ENCODE measurements around the gene BHLHE40.
A peak's percentile ranks its signal among the peaks of the same experiment; 100 is the strongest.

The BHLHE40 gene

DNA sequence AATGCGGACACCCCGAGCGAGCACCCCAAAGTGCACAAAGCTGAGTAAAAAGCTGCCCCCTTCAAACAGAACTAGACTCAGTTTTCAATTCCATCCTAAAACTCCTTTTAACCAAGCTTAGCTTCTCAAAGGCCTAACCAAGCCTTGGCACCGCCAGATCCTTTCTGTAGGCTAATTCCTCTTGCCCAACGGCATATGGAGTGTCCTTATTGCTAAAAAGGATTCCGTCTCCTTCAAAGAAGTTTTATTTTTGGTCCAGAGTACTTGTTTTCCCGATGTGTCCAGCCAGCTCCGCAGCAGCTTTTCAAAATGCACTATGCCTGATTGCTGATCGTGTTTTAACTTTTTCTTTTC, 5.3 kb downstream of the BHLHE40 start:
- DNase-seq (ENCODE audit: low read depth), result no peak

DNA sequence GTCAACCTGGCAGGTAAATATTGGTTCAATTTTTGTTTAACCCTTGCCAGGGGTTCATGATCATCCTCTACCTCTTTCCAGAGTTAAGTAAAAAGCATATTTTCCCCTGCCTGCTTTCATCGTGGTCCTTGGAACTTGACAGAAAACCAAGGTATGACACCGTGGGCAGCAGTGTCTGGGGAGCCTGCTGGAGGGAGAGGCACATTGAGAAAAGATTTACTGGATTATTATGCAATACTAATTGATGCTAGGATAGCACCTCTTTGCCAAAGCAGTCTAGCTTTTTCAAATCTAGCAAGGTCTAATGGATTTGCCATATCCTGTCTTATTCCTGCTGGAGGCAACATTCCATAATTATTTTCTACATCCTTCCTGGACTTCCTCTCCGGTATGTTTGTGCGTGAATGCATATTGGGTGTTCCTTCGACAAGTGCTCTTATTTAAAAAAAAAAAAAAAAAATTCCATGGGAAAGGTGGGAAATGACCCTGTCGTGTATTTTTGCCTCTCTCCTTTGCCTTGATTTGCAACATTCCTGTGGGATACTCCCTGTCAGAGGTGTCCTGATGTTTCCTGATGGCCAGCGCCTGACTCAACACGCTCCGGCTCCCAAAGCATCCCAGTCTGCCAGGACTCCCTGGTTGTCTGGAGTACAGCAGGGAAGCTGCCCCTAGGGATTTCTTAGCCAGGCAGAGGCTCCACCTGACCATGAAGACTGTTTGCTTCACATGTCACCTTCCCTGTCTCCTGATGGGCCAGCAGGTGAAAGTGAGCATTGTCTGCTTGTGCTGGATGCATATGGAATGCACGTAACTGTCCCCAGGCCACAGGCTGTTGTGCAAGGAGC, 6.3 kb downstream of the BHLHE40 start:
- DNase-seq (ENCODE audit: low read depth), result no peak

GRCh38 chr3:4986175-4986781, 7.0 kb downstream of the BHLHE40 start:
- no peak for DNase-seq (ENCODE audit: low read depth)

DNA sequence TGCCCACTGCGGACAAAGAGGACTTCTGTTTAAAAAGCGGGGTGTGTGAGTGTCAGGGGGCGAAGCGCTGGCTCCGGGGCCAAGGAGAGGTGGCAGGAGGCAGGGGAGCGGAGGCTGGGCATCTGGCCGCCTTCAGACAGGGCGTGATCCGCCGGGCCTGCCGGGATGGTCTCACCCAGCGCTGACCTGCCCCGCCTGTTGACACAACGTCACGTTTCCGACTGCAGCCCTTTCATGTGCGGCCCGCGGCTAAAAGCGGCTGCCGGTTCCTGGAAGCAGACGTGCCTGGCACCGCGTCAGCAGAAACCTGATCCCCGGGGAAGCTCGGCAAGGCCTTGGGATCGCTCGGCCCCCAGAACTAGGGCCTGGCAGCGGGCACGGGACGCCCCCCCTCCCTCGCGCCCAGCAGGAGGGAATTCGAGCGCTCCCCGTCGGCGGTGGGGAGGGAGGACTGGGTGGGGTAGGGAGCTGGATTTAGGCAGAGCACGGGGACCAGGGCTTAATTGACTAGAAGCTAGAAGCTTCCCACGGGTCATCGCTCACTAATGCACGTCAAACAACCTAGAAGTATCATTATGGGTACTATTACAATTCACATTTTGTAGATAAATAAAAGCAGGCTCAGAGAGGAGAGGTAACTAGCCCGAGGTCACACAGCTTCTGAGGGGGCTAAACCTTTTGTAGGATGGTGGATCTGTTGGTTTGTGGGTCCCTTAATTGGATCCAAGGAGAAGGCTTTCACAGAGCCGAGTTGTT, 7.7 kb downstream of the BHLHE40 start:
- peak; percentile 83 for DNase-seq (ENCODE audit: low read depth)

- no peak for DNase-seq (ENCODE audit: low read depth)
Measured at GRCh38 chr3:4987538-4988296, 8.5 kb downstream of the BHLHE40 start.

GRCh38 chr3:4988983-4989834, 10.0 kb downstream of the BHLHE40 start:
- no peak for DNase-seq (ENCODE audit: low read depth)

GRCh38 chr3:4990069-4990468, 10.8 kb downstream of the BHLHE40 start:
- no peak for DNase-seq (ENCODE audit: low read depth)

- no peak for DNase-seq (ENCODE audit: low read depth)
Measured at GRCh38 chr3:4992118-4992517, 12.9 kb downstream of the BHLHE40 start.

DNA sequence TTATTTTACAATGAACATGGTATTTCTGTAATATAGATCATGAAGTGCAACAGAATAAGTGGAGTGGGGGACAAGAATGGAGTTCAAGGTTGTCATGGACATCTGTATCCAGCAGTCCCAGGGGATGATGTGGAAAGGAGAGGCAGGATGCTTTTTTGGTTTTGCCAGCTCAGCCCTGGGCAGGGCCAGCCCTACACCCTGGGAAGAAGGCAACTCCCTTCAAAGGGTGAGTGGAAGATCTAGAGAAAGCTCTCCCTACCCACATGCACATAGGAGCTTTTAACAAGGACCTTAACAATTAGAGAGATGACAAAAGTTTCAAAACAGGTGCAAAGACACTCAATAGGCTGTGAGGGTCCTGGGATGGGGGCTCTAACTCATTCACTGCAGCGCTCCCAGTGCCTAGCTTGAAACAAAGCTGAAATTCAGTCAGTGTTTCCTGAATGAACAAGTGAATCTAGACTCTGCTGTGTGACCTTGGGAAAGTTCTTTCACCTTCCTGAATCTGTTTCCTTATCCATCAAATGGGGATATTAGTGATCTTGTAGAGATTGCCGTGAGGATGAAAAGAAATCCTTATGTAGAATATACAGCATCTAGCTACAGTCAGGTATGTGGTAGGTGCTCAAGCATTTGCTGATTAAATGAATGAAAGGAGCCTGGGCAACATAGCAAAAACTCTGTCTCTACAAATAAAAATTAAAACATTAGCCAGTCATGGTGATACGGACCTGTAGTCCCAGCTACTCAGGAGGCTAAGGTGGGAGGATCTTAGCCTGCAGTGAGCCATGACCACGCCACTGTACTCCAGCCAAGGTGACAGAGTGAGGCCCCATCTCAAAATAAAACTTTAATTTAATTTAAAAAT, 14.3 kb downstream of the BHLHE40 start:
- no peak for DNase-seq (ENCODE audit: low read depth)

GRCh38 chr3:4994144-4994730, 15.0 kb downstream of the BHLHE40 start:
- no peak for DNase-seq (ENCODE audit: low read depth)

- no peak for DNase-seq (ENCODE audit: low read depth)
Measured at GRCh38 chr3:4994823-4995499, 15.7 kb downstream of the BHLHE40 start.

DNA sequence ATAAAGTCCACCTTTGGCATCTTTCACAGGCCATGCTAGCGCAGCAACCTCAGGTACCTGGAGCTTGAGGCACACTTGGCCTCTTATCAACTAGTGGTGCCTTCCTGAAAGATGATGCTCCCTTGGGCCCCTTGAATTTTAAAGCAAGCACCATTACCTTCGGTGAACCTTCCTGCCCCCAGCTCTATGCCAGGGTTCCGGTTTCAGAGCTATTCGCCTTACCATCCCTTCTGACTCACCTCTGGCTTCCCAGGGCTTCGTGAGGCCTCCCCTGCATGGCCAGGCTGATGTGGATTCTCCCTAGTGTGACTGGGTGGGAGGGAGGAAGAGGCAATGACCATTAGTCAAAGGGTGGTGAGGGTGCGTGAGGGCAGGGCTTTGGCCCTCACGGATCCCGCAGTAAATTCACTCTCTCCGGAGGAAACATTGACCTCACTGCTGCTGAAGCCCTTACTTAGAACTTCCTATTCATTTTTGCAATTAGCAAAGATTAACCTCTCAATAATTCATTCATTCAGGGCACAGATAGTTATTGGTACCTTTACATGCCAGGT, 16.3 kb downstream of the BHLHE40 start:
- DNase-seq (ENCODE audit: low read depth), result no peak

DNA sequence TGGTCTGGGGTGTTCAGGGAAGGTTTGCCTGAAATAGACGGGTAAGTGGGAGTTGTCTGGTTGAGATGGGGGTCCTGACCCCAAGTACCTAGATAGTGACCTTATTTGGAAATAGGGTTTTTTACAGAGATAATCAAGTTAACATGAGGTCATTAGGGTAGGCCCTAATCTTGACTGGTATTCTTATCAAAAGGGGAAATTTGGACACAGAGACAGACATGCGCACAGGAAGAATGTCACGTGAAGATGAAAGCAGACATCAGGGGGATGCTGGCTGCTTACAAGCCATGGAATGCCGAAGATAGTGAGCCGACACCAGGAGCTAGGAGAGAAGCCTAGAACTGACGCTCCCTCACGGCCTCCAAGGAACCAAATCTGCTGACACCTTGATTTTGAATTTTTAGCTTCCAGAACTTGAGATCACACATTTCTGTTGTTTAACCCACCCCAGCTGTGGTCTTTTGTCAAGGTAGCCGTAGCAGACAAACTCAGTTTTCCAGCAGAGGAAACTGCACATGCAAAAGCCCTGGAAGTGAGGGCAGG, 17.1 kb downstream of the BHLHE40 start:
- no peak for DNase-seq (ENCODE audit: low read depth)

DNA sequence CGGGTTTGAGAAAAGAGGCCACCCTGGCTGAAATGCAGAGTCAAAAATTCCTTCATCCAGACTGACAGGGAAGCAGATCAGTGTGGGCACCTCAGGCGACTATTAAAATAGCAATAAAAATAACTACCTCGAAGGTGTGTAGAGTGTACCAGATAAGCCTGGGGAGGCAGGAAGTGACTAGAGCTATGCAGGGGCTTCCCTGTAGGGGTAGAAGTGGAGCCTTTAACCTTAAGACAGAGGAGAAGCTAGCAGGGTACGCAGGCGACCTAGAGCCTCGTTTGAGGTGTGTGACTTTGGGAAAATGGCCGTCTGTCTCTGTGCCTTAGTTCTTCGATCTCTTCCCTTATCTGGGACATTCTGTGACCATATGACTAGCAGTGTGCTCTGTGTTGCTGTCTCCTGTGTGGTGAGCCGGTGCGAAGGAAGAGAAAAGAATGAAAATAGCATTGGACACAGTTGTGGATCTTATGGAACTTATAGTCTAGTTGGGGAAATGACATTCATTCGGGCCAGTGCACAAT, 17.6 kb downstream of the BHLHE40 start:
- DNase-seq (ENCODE audit: low read depth), result no peak

- no peak for DNase-seq (ENCODE audit: low read depth)
Measured at GRCh38 chr3:4997946-4998345, 18.7 kb downstream of the BHLHE40 start.

DNA sequence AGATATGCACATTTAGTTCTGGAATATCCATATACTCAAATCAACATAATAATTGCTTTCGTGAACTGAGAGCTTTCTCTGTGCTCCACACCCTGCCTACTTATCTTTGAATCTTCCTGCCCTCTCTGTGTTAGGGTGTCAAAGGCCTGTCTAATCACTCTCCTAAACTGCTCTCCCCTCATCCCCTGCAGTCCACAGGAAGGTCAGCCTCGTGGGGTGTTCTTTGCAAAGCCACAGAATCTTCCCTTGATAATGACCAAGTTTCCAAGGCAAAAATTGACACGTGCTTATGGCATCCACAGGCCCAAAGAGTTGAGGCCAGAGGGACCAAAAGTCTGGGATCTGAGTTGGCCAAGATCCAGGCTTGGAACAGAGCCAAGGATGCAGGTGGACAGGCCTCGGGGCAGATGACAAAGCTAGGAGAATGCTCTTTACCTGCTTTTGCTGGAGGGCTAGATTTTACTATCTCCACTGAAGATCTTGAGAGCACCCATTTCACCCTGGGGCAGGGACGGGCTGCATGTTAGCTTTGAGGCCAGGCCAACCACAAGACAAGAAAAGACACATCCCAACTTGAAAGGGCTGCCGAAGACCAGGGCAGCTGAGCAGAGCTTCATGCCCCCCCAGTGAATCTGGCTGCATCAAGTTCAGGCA, 20.4 kb downstream of the BHLHE40 start:
- no peak for DNase-seq (ENCODE audit: low read depth)

DNA sequence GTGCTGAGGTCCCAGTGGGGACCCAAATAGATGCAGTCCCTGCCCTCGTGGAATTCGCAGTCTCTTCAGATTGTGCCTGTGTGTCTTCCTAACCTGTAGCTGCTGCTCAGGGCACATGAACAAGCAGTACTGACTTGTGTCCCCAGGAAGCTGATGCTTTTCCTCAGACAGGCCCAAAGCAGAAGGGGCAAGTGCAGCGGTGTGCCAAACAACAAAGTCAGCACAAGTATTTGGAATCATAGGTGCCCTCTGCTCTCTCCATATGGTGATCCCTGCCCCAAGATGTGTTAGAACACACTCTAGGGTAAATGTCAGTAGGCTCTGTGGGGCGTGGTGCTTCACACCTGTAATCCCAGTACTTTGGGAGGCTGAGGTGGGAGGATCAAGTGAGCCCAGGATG, 21.9 kb downstream of the BHLHE40 start:
- DNase-seq (ENCODE audit: low read depth), result no peak

DNA sequence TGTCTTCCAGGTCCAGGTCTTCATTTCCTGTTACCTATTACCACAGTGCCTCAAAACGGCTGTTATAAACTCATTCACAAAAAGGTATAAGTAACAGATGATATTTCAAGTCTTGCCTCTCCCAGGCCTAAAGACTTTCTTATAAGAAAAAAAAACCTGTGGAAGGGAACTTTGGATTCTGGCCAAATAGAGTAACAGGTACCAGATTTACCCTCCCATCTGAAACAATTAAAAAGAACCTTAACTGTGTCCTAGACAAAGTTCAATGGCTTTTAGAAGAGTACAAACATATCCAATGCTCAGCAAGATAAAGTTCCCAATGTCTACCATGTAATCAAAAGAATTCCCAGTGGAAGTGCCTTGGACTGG, 22.6 kb downstream of the BHLHE40 start:
- DNase-seq (ENCODE audit: low read depth), result no peak
